Astrocyte (in vitro differentiated cells and primary cell): ENCODE measurements around the gene EIF3J. TPM values are rescaled to one million over a fixed set of nuclear protein-coding genes. Genes with fewer than 3 reads are reported as not detected.
"Not testable (repeated sequence)": the region's sequence is repeated elsewhere in the genome, so short reads cannot be mapped to it uniquely, and the experiment has no call there.

Experiments used
- DNase-seq: peaks from one replicate; pipeline ENCODE4 v3.0.0-alpha.2; 2010; ENCODE audit warnings: low read depth
- FAIRE-seq: peaks from 2 replicates; lab custom pipeline; 2011; peaks lifted over from hg19 to GRCh38; lab: Jason Lieb, UNC
- H2AFZ ChIP-seq: 2 replicates; pipeline ENCODE4 v1.6.0; 2012; ENCODE audit warnings: low read depth, low read length, inconsistent platforms
- H3K27ac ChIP-seq: 2 replicates; pipeline ENCODE4 v1.5.1; 2011; ENCODE audit warnings: low read depth, low read length, inconsistent platforms
- H3K27me3 ChIP-seq: 2 replicates; pipeline ENCODE4 v1.6.0; 2011; ENCODE audit warnings: low read length, inconsistent platforms; ENCODE audit not compliant: insufficient read depth
- H3K36me3 ChIP-seq: 2 replicates; pipeline ENCODE4 v1.5.1; 2011; ENCODE audit warnings: low read length, inconsistent platforms; ENCODE audit not compliant: insufficient read depth
- H3K4me1 ChIP-seq: 2 replicates; pipeline ENCODE4 v1.5.1; 2011; ENCODE audit warnings: low read length, inconsistent platforms; ENCODE audit not compliant: insufficient read depth
- H3K4me2 ChIP-seq: 2 replicates; pipeline ENCODE4 v1.6.0; 2012; ENCODE audit warnings: low read length, inconsistent platforms
- H3K4me3 ChIP-seq: 2 replicates; pipeline ENCODE4 v1.5.1; 2011; ENCODE audit warnings: low read depth, mild to moderate bottlenecking, low read length, inconsistent platforms; ENCODE audit not compliant: insufficient read depth
- H3K79me2 ChIP-seq: 2 replicates; pipeline ENCODE4 v1.6.0; 2012; ENCODE audit warnings: mild to moderate bottlenecking, low read length, inconsistent platforms; ENCODE audit not compliant: insufficient read depth
- H3K9ac ChIP-seq: 2 replicates; pipeline ENCODE4 v1.6.0; 2012; ENCODE audit warnings: mild to moderate bottlenecking, low read length, inconsistent platforms
- H3K9me3 ChIP-seq: 2 replicates; pipeline ENCODE4 v1.5.1; 2012; ENCODE audit warnings: low read depth, mild to moderate bottlenecking, low read length, inconsistent platforms; ENCODE audit not compliant: insufficient read depth
- H4K20me1 ChIP-seq: 2 replicates; pipeline ENCODE4 v1.6.0; 2012; ENCODE audit warnings: low read length, inconsistent platforms; ENCODE audit not compliant: insufficient read depth
- H3K27ac Mint-ChIP-seq: one replicate; pipeline ENCODE4 v1.8.0; 2021; ENCODE audit warnings: mild to moderate bottlenecking, mixed read lengths; ENCODE audit not compliant: unreplicated experiment
- H3K27me3 Mint-ChIP-seq: one replicate; pipeline ENCODE4 v1.8.0; 2021; ENCODE audit warnings: low read depth, mixed read lengths; ENCODE audit not compliant: unreplicated experiment
- H3K36me3 Mint-ChIP-seq: one replicate; pipeline ENCODE4 v1.8.0; 2021; ENCODE audit warnings: low read depth, mixed read lengths; ENCODE audit not compliant: unreplicated experiment
- H3K4me1 Mint-ChIP-seq: one replicate; pipeline ENCODE4 v1.8.0; 2021; ENCODE audit warnings: low read depth, mixed read lengths; ENCODE audit not compliant: unreplicated experiment
- H3K4me3 Mint-ChIP-seq: one replicate; pipeline ENCODE4 v1.8.0; 2021; ENCODE audit warnings: mild to moderate bottlenecking, moderate library complexity, mixed read lengths; ENCODE audit not compliant: unreplicated experiment
- H3K9me3 Mint-ChIP-seq: one replicate; pipeline ENCODE4 v1.8.0; 2021; ENCODE audit warnings: mild to moderate bottlenecking, mixed read lengths; ENCODE audit not compliant: unreplicated experiment
- CTCF ChIP-seq: IDR thresholded peaks from 2 replicates; pipeline ENCODE4 v1.5.1; 2011; ENCODE audit warnings: low read depth, mild to moderate bottlenecking, inconsistent platforms, low read length, moderate library complexity; ENCODE audit not compliant: insufficient read depth
- EZH2 ChIP-seq: IDR thresholded peaks from 2 replicates; pipeline ENCODE4 v1.6.1; 2012; ENCODE audit warnings: mild to moderate bottlenecking, low read length, inconsistent platforms; ENCODE audit not compliant: insufficient read depth
- total RNA-seq: library from RNA; stranded (reverse); gene quantifications from 2 replicates; pipeline ENCODE4 v1.2.1, GENCODE V29; 2021

Gene EIF3J
- total RNA-seq, 1 donor from 2014 or later = 133 TPM

- Histone ChIP-seq H3K9me3 (no peaks in the 10 kb centered on the region), H2AFZ (no peak overlapping the region), H3K79me2 (peaks cover 100% of the 10 kb centered on the region), H3K4me1 (peaks cover 20% of the 10 kb centered on the region), H3K4me3 (no peak overlapping the region), H4K20me1 (peaks cover 89% of the 10 kb centered on the region), H3K4me2 (peak overlapping the region; percentile 21), H3K36me3 (peaks cover 13% of the 10 kb centered on the region), H3K27me3 (no peaks in the 10 kb centered on the region), H3K27ac (no peak overlapping the region), H3K9ac (no peak overlapping the region)
- FAIRE-seq = no peak
- Mint-ChIP-seq H3K27me3 (no peaks in the 10 kb centered on the region), H3K36me3 (peaks cover 11% of the 10 kb centered on the region), H3K4me1 (peaks cover 25% of the 10 kb centered on the region), H3K9me3 (no peaks in the 10 kb centered on the region), H3K27ac (no peak overlapping the region), H3K4me3 (no peak overlapping the region)
- DNase-seq = peak; percentile 26
- TF ChIP-seq CTCF (peak; percentile 41), EZH2 (no peak)
Observed at GRCh38 chr15:44545913-44546802, 9.2 kb downstream of the EIF3J start.

GRCh38 chr15:44549152-44549551, 12.2 kb downstream of the EIF3J start:
- Histone ChIP-seq H3K36me3 (peaks cover 24% of the 10 kb centered on the region), H4K20me1 (peaks cover 77% of the 10 kb centered on the region), H3K79me2 (peaks cover 96% of the 10 kb centered on the region)
- not testable (repeated sequence) for H3K4me3 ChIP-seq, H3K4me2 ChIP-seq, H3K4me1 ChIP-seq, H3K27ac ChIP-seq, H3K4me1 Mint-ChIP-seq, H3K27me3 ChIP-seq, H3K9me3 ChIP-seq, H3K9ac ChIP-seq, H3K27me3 Mint-ChIP-seq, FAIRE-seq, H3K9me3 Mint-ChIP-seq, H2AFZ ChIP-seq, H3K4me3 Mint-ChIP-seq, H3K36me3 Mint-ChIP-seq, DNase-seq, H3K27ac Mint-ChIP-seq

- H3K9me3 Mint-ChIP-seq = no peaks in the 10 kb centered on the region
- no peak overlapping the region for H3K4me2 ChIP-seq
- no peak overlapping the region for H3K4me3 Mint-ChIP-seq
- no peaks in the 10 kb centered on the region for H3K27me3 ChIP-seq
- H3K36me3 ChIP-seq = peaks cover 34% of the 10 kb centered on the region
- no peaks in the 10 kb centered on the region for H3K9me3 ChIP-seq
- DNase-seq = peak; percentile 42
- no peak for FAIRE-seq
- H2AFZ ChIP-seq = no peak overlapping the region
- no peaks in the 10 kb centered on the region for H3K27me3 Mint-ChIP-seq
- H3K27ac Mint-ChIP-seq = no peak overlapping the region
- peaks cover 14% of the 10 kb centered on the region for H3K4me1 Mint-ChIP-seq
- H3K4me1 ChIP-seq = peaks cover 5% of the 10 kb centered on the region
- H3K9ac ChIP-seq = no peak overlapping the region
- peaks cover 89% of the 10 kb centered on the region for H3K79me2 ChIP-seq
- H3K27ac ChIP-seq = no peak overlapping the region
- no peak overlapping the region for H3K4me3 ChIP-seq
- TF ChIP-seq CTCF (peak; percentile 44), EZH2 (no peak)
- H3K36me3 Mint-ChIP-seq = no peaks in the 10 kb centered on the region
- H4K20me1 ChIP-seq = peaks cover 78% of the 10 kb centered on the region
Observed at GRCh38 chr15:44550256-44550655, 13.3 kb downstream of the EIF3J start.
